Measurements from ENCODE around the gene TAX1BP3. TPM values are rescaled to one million over a fixed set of nuclear protein-coding genes. Genes with fewer than 3 reads are reported as not detected.
"Not testable (repeated sequence)": the region's sequence is repeated elsewhere in the genome, so short reads cannot be mapped to it uniquely, and the experiment has no call there.

The TAX1BP3 gene
- total and polyA plus RNA-seq, 4 experiments from 2014 or later: 12.7 to 32.3 (median 20.7) TPM

DNA sequence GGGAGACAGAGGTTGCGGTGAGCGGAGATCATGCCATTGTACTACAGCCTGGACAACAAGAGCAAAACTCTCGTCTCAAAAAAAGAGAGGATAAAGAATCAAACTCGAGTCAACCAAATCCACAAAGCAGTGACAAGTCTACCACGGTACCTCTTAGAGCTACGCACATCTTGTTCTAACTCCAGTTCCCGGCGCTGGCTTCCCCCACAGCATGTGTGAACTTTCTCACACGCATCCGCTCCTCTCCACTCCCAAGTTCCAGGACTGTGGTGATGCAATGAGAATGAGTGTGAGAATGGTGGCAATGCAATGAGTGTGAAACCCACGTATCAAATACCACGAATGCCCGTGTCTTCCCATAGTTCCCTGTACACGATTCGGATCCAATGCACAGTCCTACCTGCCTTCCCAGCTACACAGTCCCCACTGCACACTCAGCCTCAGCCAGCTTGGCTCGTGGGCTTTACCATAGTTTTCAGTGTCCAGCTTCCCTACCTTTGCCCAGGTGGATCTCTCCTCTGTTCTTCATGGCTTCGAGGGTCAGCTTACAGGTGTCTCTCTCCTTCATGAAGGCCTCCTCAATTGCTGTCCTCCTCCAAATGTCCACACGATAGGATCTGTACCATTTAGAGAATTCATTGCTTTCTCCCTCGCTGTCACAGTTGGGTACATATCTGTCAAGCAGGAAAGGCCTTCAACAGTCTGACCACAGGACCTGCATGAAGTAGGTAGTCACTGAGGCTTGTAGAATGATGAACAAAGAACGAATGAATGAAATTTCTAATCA is 36.7 kb upstream of the TAX1BP3 start:
- H3K27ac ChIP-seq (ENCODE audit: low read depth, low read length): no peak overlapping the region
- no peaks in the 10 kb centered on the region for H3K4me1 ChIP-seq (ENCODE audit: insufficient read depth, low read length)
- no peak overlapping the region for H3K4me3 Mint-ChIP-seq
- CTCF ChIA-PET (ENCODE audit: partially characterized antibody): interaction anchor here (0.6 kb wide), 1 partner anchor 22 kb away, joined by 3 read pairs; no protein-coding TSS in a partner anchor
- no peaks in the 10 kb centered on the region for H3K27me3 Mint-ChIP-seq
- POLR2A ChIA-PET (ENCODE audit: partially characterized antibody): no interaction called here
- no peaks in the 10 kb centered on the region for H3K36me3 ChIP-seq (ENCODE audit: insufficient read depth, low read length)
- no peaks in the 10 kb centered on the region for H3K36me3 Mint-ChIP-seq
- H3K9me3 ChIP-seq (ENCODE audit: control insufficient read depth in 1 of 2, low read length in 2 of 2): no peaks in the 10 kb centered on the region
- peaks cover 7 to 13% (median 8%) of the 10 kb centered on the region in 4 donors for H3K4me1 Mint-ChIP-seq
- no peaks in the 10 kb centered on the region for H3K27me3 ChIP-seq (ENCODE audit: insufficient read depth, low read length)
- H3K4me3 ChIP-seq (ENCODE audit: low read length in 2 of 2): no peak overlapping the region
- DNase-seq: no peak
- peak overlapping the region in 1 of 7 donors; percentile 17 for H3K27ac Mint-ChIP-seq
- peaks cover 0 to 2% (median 0%) of the 10 kb centered on the region in 8 donors for H3K9me3 Mint-ChIP-seq
- intact Hi-C loops (cut with micrococcal nuclease): no loop called here

DNA sequence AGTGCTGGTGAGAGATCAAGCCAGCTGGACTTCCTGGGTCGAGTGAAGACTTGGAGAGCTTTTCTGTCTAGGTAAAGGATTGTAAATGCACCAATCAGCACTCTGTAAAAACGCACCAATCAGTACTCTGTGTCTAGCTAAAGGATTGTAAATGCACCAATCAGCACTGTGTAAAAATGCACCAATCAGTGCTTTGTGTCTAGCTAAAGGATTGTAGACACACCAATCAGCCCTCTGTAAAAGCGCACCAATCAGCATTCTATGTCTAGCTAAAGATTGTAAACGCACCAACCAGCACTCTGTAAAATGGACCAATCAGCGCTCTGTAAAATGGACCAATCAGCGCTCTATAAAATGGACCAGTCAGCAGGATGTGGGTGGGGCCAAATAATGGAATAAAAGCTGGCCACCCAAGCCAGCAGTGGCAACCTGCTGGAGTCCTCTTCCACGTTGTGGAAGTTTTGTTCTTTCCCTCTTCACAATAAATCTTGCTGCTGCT is 33.7 kb upstream of the TAX1BP3 start:
- H3K4me3 ChIP-seq (ENCODE audit: low read length in 2 of 2); POLR2A ChIA-PET (ENCODE audit: partially characterized antibody); H3K9me3 ChIP-seq (ENCODE audit: control insufficient read depth in 1 of 2, low read length in 2 of 2); H3K9me3 Mint-ChIP-seq; H3K4me3 Mint-ChIP-seq; H3K27me3 Mint-ChIP-seq; H3K27me3 ChIP-seq (ENCODE audit: insufficient read depth, low read length); H3K27ac ChIP-seq (ENCODE audit: low read depth, low read length); H3K4me1 ChIP-seq (ENCODE audit: insufficient read depth, low read length); H3K36me3 Mint-ChIP-seq; H3K4me1 Mint-ChIP-seq; H3K36me3 ChIP-seq (ENCODE audit: insufficient read depth, low read length); intact Hi-C loops (cut with micrococcal nuclease); H3K27ac Mint-ChIP-seq; DNase-seq: not testable (repeated sequence)
- CTCF ChIA-PET (ENCODE audit: partially characterized antibody): interaction anchor here (0.9 kb wide), 1 partner anchor 36 kb away, joined by 6 read pairs; no protein-coding TSS in a partner anchor

DNA sequence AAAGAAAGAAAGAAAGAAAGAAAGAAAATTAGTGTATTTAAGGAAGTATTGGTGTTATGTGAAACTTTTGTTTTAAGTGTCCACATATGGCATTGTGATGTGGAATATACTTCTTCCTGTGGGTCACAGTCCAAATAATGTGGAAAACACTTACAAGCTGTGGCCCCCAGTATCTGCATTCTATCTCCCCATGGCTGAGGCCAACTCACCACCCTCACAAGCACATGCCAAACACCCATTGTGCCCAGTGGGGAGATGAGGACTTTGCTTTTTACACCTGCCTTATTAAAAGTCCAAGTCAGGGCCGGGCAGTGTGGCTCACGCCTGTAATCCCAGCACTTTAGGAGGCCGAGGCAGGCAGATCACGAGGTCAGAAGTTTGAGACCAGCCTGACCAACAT is 31.6 kb upstream of the TAX1BP3 start:
- DNase-seq: no peak

DNA sequence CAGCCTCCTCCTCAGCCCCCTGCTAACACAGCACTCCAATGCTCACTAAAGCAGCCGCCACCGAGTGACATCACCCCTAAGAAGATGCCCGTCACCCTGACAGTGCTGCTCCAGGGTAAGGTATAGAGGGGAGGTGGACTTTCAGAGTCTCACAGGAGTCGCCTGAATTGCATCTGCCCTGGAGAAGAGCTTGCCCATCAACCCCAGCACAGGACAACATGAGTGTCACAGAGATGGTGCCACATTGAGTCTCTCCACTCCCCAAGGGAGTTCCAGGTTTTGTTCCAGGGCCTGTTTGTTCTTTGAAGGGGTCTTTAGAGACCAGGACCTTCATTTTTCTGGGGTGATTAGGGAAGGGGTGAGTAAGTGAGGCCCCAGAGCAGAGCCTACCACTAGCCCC is 29.8 kb upstream of the TAX1BP3 start:
- peaks cover 20% of the 10 kb centered on the region for H3K4me1 ChIP-seq (ENCODE audit: insufficient read depth, low read length)
- peaks cover 0 to 3% of the 10 kb centered on the region in 2 donors for H3K36me3 Mint-ChIP-seq
- H3K27ac Mint-ChIP-seq: peak overlapping the region in 2 of 7 donors; percentile 4 to 77
- H3K4me1 Mint-ChIP-seq: peaks cover 8 to 24% (median 18%) of the 10 kb centered on the region in 4 donors
- peak overlapping the region in 2 of 8 donors; percentile 22 to 52 for H3K4me3 Mint-ChIP-seq
- H3K4me3 ChIP-seq (ENCODE audit: low read length in 2 of 2): no peak overlapping the region
- intact Hi-C loops (cut with micrococcal nuclease): no loop called here
- H3K27ac ChIP-seq (ENCODE audit: low read depth, low read length): no peak overlapping the region
- peaks cover 0 to 2% (median 0%) of the 10 kb centered on the region in 8 donors for H3K9me3 Mint-ChIP-seq
- no peaks in the 10 kb centered on the region for H3K27me3 Mint-ChIP-seq
- H3K27me3 ChIP-seq (ENCODE audit: insufficient read depth, low read length): no peaks in the 10 kb centered on the region
- ChIA-PET POLR2A (ENCODE audit: partially characterized antibody) (no interaction called here), CTCF (ENCODE audit: partially characterized antibody) (no interaction called here)
- no peaks in the 10 kb centered on the region for H3K36me3 ChIP-seq (ENCODE audit: insufficient read depth, low read length)
- no peak for DNase-seq
- no peaks in the 10 kb centered on the region for H3K9me3 ChIP-seq (ENCODE audit: control insufficient read depth in 1 of 2, low read length in 2 of 2)

More for the DNA sequence above, 31.6 kb upstream of the TAX1BP3 start:
- Mint-ChIP-seq H3K27me3 (no peaks in the 10 kb centered on the region), H3K4me1 (peaks cover 3 to 9% (median 5%) of the 10 kb centered on the region in 4 donors), H3K4me3 (no peak overlapping the region), H3K9me3 (peaks cover 0 to 2% (median 0%) of the 10 kb centered on the region in 8 donors), H3K36me3 (no peaks in the 10 kb centered on the region), H3K27ac (no peak overlapping the region)
- intact Hi-C loops (cut with micrococcal nuclease): no loop called here
- Histone ChIP-seq H3K36me3 (ENCODE audit: insufficient read depth, low read length) (no peaks in the 10 kb centered on the region), H3K27ac (ENCODE audit: low read depth, low read length) (no peak overlapping the region), H3K27me3 (ENCODE audit: insufficient read depth, low read length) (no peaks in the 10 kb centered on the region), H3K9me3 (ENCODE audit: control insufficient read depth in 1 of 2, low read length in 2 of 2) (no peaks in the 10 kb centered on the region), H3K4me1 (ENCODE audit: insufficient read depth, low read length) (peaks cover 7% of the 10 kb centered on the region), H3K4me3 (ENCODE audit: low read length in 2 of 2) (no peak overlapping the region)
- POLR2A ChIA-PET (ENCODE audit: partially characterized antibody): interaction anchor here (0.7 kb wide), 1 partner anchor 260 kb away, joined by 3 read pairs; no protein-coding TSS in a partner anchor
- CTCF ChIA-PET (ENCODE audit: partially characterized antibody): no interaction called here

DNA sequence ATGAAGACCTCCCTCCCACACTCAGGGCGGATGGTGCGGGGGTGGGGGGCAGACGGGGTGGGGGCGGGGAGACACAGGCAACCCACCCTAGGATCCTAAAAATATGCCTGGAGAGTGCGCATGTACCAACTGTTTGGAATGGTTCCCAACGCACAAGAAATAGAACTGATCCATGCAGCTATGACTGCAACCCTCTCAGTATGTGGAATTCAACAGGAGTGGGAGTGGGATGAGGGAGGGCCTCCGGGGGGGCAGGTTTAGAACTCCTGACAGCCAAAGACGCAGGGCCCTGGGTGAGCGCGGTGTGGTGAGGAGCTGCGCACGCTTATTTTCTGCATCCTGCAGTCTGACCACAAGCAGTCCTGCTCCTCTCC is 28.7 kb upstream of the TAX1BP3 start:
- Histone ChIP-seq H3K27ac (ENCODE audit: low read depth, low read length) (no peak overlapping the region), H3K4me3 (ENCODE audit: low read length in 2 of 2) (no peak overlapping the region), H3K36me3 (ENCODE audit: insufficient read depth, low read length) (no peaks in the 10 kb centered on the region), H3K4me1 (ENCODE audit: insufficient read depth, low read length) (peaks cover 20% of the 10 kb centered on the region), H3K9me3 (ENCODE audit: control insufficient read depth in 1 of 2, low read length in 2 of 2) (no peaks in the 10 kb centered on the region), H3K27me3 (ENCODE audit: insufficient read depth, low read length) (no peaks in the 10 kb centered on the region)
- H3K4me3 Mint-ChIP-seq: peak overlapping the region in 3 of 8 donors; percentile 22 to 54 (median 52)
- peak overlapping the region in 2 of 7 donors; percentile 12 to 43 for H3K27ac Mint-ChIP-seq
- H3K36me3 Mint-ChIP-seq: peaks cover 0 to 3% of the 10 kb centered on the region in 2 donors
- H3K4me1 Mint-ChIP-seq: peaks cover 8 to 31% (median 20%) of the 10 kb centered on the region in 4 donors
- CTCF ChIA-PET (ENCODE audit: partially characterized antibody): interaction anchor here (1.0 to 2.6 kb wide), 3 partner anchors 12 to 41 kb away, joined by 3 to 15 read pairs (median 11); no protein-coding TSS in a partner anchor
- POLR2A ChIA-PET (ENCODE audit: partially characterized antibody): interaction anchor here (1.6 kb wide), 1 partner anchor 1888 kb away, joined by 3 read pairs; no protein-coding TSS in a partner anchor
- H3K27me3 Mint-ChIP-seq: no peaks in the 10 kb centered on the region
- DNase-seq: no peak
- intact Hi-C loops (cut with micrococcal nuclease): no loop called here
- H3K9me3 Mint-ChIP-seq: no peaks in the 10 kb centered on the region

DNA sequence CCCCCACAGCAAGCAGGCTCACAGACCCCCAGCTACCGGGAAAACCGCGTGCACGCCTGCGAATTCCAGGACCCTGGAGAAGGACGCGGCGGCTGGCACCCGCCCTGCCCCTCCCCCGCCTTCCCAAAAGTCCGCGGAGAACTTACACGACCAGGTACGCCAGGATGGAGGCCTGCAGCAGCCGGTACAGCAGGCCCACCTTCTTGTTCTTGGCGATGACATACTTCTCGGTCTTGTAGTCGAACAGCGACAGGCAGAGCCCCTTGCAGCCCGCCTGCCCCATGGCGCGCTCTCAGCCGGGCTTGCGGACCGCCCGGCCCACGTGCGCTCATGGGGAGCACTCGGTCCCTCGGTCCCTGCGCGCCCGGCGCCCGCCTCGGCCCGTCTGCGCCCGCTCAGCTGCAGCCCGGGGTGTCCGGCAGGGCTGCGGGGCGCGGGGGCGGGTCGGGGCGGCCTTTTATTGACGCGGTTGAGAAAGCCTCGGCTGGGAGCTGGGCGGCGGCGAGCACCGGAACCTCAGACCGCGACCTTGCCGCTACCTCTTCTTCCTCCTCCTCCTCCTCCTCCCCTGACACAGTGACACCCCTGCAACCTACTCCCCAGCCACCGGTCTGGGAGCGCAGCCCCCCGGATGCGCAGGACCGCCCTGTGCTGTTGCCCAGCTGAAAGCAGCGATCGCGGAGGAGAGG is 27.5 kb upstream of the TAX1BP3 start, which contains the start of gene P2RX5:
P2RX5 (minus strand) TSS at position 433 of the 689 bp plus-strand sequence; CDS start at position 283, 150 bp downstream.
- H3K36me3 Mint-ChIP-seq: peaks cover 5 to 8% of the 10 kb centered on the region in 2 donors
- H3K4me1 Mint-ChIP-seq: peaks cover 8 to 36% (median 20%) of the 10 kb centered on the region in 4 donors
- DNase-seq: peak; percentile 32 to 44 (median 37)
- Histone ChIP-seq H3K4me3 (ENCODE audit: low read length in 2 of 2) (peak within 1 kb of the TSS; percentile 42 to 74), H3K36me3 (ENCODE audit: insufficient read depth, low read length) (no peaks in the 10 kb centered on the region), H3K9me3 (ENCODE audit: control insufficient read depth in 1 of 2, low read length in 2 of 2) (no peaks in the 10 kb centered on the region), H3K4me1 (ENCODE audit: insufficient read depth, low read length) (peaks cover 20% of the 10 kb centered on the region), H3K27me3 (ENCODE audit: insufficient read depth, low read length) (no peaks in the 10 kb centered on the region), H3K27ac (ENCODE audit: low read depth, low read length) (peak within 1 kb of the TSS; percentile 48)
- intact Hi-C loops (cut with micrococcal nuclease): loop anchor here (1.0 kb wide), 2 partner anchors 15 to 27 kb away; partner anchors contain the start of gene HASPIN
- ChIA-PET POLR2A (ENCODE audit: partially characterized antibody) (interaction anchor here (0.6 to 2.4 kb wide), 12 partner anchors 11 to 1889 kb away, joined by 3 to 34 read pairs (median 3); partner anchors contain the start of genes EMC6, HASPIN and TAX1BP3), CTCF (ENCODE audit: partially characterized antibody) (interaction anchor here (0.8 to 2.6 kb wide), 8 partner anchors 12 to 45 kb away, joined by 3 to 15 read pairs (median 4); partner anchors contain the start of gene HASPIN)
- peak within 1 kb of the TSS; percentile 35 to 95 (median 87) for H3K27ac Mint-ChIP-seq
- H3K27me3 Mint-ChIP-seq: no peaks in the 10 kb centered on the region
- no peaks in the 10 kb centered on the region for H3K9me3 Mint-ChIP-seq
- peak within 1 kb of the TSS; percentile 94 to 98 (median 96) for H3K4me3 Mint-ChIP-seq

Data from CD4-positive, alpha-beta memory T cell (primary cell).